ENCODE results near the gene FIBIN. TPM values are rescaled to one million over a fixed set of nuclear protein-coding genes. Genes with fewer than 3 reads are reported as not detected.
A peak's percentile ranks its signal among the peaks of the same experiment; 100 is the strongest.
"Not testable (repeated sequence)": the region's sequence is repeated elsewhere in the genome, so short reads cannot be mapped to it uniquely, and the experiment has no call there.

The FIBIN gene
- total RNA-seq, 1 experiment from 2014 or later, result 2.6 TPM

DNA sequence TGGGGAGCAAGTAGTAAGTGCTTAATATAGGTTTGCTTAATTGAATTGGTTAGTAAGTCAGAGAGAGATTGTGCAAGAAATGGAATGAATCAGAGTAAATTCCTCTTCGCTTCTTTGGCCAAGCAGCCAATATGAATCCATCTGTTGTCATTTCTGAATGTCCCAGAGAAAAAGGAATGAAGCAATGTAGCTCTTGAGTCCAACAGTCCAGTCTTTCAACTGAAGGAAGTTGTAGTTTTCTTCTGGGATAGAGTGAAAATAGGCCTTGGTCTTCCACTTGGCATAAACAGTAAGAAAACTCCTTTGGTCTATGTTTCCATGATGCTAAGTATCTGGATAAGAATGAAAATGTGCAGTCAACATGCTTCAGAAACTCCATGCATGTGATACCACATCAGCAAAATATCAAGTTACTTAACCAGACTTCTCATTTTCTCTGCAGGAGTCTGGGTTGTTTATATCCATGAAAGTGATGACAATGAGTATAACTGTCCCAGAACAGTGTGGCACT, 1.8 kb upstream of the FIBIN start:
- no peak overlapping the region for H3K27ac ChIP-seq
- H3K9me3 ChIP-seq (replicated peaks), result no peaks in the 10 kb centered on the region
- H3K36me3 ChIP-seq, result no peaks in the 10 kb centered on the region
- no peaks in the 10 kb centered on the region for H3K27me3 ChIP-seq (replicated peaks)
- no peak for DNase-seq (ENCODE audit: low read depth in 1 of 2, low spot score in 2 of 2)
- H3K4me1 ChIP-seq (replicated peaks), result peaks cover 15% of the 10 kb centered on the region; the same call in 1 of the 2 replicates
- H3K4me3 ChIP-seq, result no peak overlapping the region

DNA sequence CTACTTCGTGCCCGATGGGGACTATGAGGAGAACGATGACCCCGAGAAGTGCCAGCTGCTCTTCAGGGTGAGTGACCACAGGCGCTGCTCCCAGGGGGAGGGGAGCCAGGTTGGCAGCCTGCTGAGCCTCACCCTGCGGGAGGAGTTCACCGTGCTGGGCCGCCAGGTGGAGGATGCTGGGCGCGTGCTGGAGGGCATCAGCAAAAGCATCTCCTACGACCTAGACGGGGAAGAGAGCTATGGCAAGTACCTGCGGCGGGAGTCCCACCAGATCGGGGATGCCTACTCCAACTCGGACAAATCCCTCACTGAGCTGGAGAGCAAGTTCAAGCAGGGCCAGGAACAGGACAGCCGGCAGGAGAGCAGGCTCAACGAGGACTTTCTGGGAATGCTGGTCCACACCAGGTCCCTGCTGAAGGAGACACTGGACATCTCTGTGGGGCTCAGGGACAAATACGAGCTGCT, 751 bp downstream of the FIBIN start:
- peak overlapping the region; percentile 33 for H3K4me3 ChIP-seq
- DNase-seq (ENCODE audit: low read depth in 1 of 2, low spot score in 2 of 2), result no peak
- peaks cover 7% of the 10 kb centered on the region; the same call in 1 of the 2 replicates for H3K4me1 ChIP-seq (replicated peaks)
- H3K27me3 ChIP-seq (replicated peaks), result no peaks in the 10 kb centered on the region
- no peaks in the 10 kb centered on the region for H3K9me3 ChIP-seq (replicated peaks)
- H3K36me3 ChIP-seq, result no peaks in the 10 kb centered on the region
- no peak overlapping the region for H3K27ac ChIP-seq

DNA sequence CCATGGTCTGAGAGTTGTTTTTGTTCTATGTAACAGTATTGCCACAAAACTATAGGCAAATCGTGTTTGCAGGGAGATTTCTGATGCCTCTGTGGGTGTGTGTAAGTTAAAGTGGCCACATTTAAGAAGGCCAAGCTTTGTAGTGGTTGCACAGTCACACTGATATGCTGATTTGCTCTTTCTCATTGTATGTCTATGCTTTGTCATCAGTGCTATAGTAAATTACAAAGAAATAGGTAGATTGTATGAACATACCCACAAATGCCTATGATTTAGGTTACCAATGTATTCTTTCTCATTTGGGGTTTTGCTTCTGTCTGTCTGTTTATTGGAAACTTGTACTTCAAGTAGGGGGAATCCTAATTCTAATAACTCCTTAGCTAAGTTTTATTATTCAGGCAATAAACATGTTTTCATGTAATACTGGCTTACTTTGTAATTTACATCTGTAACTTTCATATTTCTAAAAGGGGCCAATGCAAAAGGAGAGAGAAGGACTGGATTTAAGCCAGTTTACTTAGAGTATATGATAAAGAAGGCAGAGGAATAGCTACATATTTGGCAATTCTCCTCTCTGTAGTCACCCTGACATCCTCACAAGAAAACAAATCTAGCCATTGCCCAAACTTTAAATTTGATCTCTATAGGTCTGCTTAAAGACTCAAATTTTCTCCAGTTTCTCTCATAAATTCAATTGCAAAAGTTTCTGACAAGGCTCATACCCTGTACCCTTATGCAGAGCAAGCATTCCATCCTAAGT, 2.0 kb downstream of the FIBIN start:
- Histone ChIP-seq H3K36me3 (no peaks in the 10 kb centered on the region), H3K4me3 (no peak overlapping the region), H3K27ac (no peak overlapping the region), H3K4me1 (replicated peaks) (peaks cover 7% of the 10 kb centered on the region; the same call in 1 of the 2 replicates), H3K27me3 (replicated peaks) (no peaks in the 10 kb centered on the region), H3K9me3 (replicated peaks) (no peaks in the 10 kb centered on the region)
- no peak for DNase-seq (ENCODE audit: low read depth in 1 of 2, low spot score in 2 of 2)

DNA sequence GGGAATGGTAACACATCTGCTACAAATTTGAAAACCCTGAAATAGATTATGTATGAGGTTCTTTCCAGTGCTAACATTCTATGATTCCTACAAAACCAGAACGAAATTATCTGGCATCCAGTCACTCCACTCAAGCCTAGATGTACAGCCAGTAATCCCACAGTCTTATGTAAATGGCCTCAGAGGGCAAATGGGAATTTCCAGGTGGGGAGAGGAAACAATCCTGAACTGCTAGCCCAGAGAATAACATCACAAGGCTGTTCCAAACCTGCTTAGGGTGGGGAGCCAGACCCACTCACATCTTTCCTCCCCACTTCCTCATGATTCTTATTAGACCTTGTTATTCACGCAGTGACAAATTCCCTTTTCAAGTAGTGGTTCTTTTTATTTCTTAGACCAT, 3.5 kb downstream of the FIBIN start:
- no peak for DNase-seq (ENCODE audit: low read depth in 1 of 2, low spot score in 2 of 2)
- Histone ChIP-seq H3K36me3 (no peaks in the 10 kb centered on the region), H3K9me3 (replicated peaks) (no peaks in the 10 kb centered on the region), H3K4me3 (no peak overlapping the region), H3K4me1 (replicated peaks) (peaks cover 7% of the 10 kb centered on the region; the same call in 1 of the 2 replicates), H3K27ac (no peak overlapping the region), H3K27me3 (replicated peaks) (no peaks in the 10 kb centered on the region)

DNA sequence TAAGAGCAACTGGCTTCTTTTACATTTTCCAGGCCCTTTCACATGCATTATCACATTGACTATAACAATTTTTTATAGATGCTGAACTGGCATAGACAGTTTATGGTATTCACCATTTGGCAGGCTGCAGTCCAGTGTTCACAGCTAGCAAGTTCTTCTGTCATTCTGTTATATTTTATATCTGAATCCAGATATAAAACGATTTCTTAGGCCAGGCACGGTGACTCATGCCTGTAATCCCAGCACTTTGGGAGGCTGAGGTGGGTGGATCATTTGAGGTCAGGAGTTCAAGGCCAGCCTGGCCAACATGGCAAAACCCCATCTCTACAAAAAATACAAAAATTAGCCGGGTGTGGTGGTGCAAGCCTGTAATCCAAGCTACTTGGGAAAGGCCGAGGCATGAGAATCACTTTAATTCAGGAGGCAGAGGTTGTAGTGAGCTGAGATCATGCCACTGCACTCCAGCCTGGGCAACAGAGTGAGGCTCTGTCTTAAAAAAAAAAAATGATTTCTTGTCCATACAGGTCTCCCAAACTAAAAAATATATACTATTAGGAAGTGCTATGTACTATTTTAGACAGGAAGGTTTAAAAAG, 7.3 kb downstream of the FIBIN start:
- H3K4me1 ChIP-seq (replicated peaks); H3K27ac ChIP-seq; H3K9me3 ChIP-seq (replicated peaks); H3K4me3 ChIP-seq; H3K36me3 ChIP-seq; H3K27me3 ChIP-seq (replicated peaks); DNase-seq (ENCODE audit: low read depth in 1 of 2, low spot score in 2 of 2): not testable (repeated sequence)

DNA sequence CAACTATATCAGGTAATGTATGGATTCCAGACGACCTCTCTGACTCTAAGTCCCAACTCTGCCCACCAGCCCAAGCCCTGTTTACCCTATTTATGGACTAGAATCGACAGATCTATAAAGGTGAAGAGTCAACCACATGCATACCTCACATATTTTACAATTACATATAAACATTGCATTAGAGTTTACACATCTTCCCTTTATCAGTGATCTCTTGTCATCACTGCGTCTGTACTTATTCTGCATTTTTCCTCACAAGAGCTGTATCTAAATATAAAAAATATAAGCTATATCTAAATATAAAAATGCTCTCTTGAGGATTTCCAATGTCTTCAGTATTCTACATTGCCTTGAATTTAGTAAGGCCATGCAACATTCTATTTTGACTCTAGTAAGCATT, 8.5 kb downstream of the FIBIN start:
- DNase-seq (ENCODE audit: low read depth in 1 of 2, low spot score in 2 of 2), result no peak
- Histone ChIP-seq H3K27ac (no peak overlapping the region), H3K4me1 (replicated peaks) (no peaks in the 10 kb centered on the region), H3K27me3 (replicated peaks) (no peaks in the 10 kb centered on the region), H3K36me3 (no peaks in the 10 kb centered on the region), H3K9me3 (replicated peaks) (no peaks in the 10 kb centered on the region), H3K4me3 (no peak overlapping the region)

DNA sequence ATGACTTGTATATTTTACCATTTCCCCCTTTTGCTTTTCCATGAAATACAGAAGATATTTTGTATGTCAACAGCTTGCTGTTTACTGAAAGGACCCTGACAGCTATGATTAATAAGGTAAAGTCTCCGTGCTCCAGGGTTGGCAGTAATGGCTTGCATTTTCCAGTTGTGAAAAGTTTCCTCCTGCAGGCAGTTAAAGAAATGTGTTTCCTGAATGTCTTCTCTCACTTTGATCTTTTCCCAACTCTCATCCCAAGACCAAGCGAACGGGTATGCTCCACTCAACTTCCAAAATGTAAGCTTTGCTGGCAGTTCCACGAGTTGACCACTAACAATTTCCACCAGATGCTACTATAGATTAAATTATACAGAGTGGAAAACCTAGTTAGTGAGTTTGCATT, 8.9 kb downstream of the FIBIN start:
- no peak for DNase-seq (ENCODE audit: low read depth in 1 of 2, low spot score in 2 of 2)
- no peaks in the 10 kb centered on the region for H3K27me3 ChIP-seq (replicated peaks)
- no peaks in the 10 kb centered on the region for H3K4me1 ChIP-seq (replicated peaks)
- no peaks in the 10 kb centered on the region for H3K36me3 ChIP-seq
- H3K9me3 ChIP-seq (replicated peaks), result no peaks in the 10 kb centered on the region
- no peak overlapping the region for H3K4me3 ChIP-seq
- H3K27ac ChIP-seq, result no peak overlapping the region

DNA sequence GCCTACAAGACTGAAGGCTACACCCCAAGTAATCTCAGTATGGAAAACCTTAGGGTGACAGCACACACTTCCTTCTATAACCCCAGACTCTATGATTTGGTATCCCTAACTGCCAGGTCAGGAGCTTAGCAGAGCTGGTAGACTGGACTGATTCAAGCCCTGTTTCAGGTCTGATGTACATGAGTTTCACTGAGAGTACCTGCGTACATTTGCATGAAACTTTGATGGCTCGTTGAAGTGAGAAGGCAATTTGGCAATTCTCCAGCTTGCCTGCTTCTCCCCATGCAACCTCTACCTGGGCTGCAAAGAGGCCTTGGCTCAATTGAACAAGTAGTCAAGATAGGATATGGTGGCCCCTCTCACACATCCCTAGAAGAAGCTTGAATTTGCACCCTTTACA, 10.2 kb downstream of the FIBIN start:
- Histone ChIP-seq H3K4me1 (replicated peaks) (no peaks in the 10 kb centered on the region), H3K9me3 (replicated peaks) (no peaks in the 10 kb centered on the region), H3K27ac (no peak overlapping the region), H3K36me3 (no peaks in the 10 kb centered on the region), H3K27me3 (replicated peaks) (no peaks in the 10 kb centered on the region), H3K4me3 (no peak overlapping the region)
- DNase-seq (ENCODE audit: low read depth in 1 of 2, low spot score in 2 of 2), result no peak

DNA sequence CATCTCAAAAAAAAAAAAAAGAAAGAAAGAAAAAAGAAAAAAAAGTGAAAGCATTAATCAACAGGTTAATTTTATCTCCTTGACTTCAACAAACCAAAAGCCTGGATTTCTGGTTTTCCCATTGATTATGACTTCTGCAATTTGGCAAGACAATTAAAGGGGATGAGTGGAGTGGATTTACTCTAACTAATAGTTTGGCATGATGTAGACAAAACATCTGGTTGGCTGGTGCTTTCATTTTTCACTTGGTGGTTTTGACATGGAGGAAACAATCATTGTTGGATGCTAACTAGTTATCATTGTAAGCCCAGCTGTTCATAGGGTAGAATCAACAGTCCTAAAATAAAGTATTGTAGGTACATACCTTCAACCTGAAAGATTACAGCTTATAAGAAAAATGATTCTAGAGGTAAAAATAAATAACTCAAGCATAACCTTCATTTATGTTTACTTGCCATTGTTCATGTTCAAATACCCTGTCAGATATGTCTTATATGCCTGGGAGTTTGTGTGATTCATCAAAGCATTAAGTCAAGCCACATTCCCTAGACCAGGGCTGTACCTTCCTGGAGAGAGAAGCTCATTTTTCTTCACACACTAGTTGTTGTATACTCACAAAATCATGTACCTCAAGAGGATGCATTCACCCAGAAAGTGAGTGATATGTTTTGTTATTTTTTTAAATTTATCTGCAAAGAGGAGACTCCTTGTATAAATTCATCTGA, 15.1 kb downstream of the FIBIN start:
- Histone ChIP-seq H3K27ac (no peak overlapping the region), H3K4me1 (replicated peaks) (peaks cover 14% of the 10 kb centered on the region), H3K4me3 (no peak overlapping the region), H3K36me3 (no peaks in the 10 kb centered on the region), H3K9me3 (replicated peaks) (no peaks in the 10 kb centered on the region), H3K27me3 (replicated peaks) (no peaks in the 10 kb centered on the region)
- no peak for DNase-seq (ENCODE audit: low read depth in 1 of 2, low spot score in 2 of 2)

DNA sequence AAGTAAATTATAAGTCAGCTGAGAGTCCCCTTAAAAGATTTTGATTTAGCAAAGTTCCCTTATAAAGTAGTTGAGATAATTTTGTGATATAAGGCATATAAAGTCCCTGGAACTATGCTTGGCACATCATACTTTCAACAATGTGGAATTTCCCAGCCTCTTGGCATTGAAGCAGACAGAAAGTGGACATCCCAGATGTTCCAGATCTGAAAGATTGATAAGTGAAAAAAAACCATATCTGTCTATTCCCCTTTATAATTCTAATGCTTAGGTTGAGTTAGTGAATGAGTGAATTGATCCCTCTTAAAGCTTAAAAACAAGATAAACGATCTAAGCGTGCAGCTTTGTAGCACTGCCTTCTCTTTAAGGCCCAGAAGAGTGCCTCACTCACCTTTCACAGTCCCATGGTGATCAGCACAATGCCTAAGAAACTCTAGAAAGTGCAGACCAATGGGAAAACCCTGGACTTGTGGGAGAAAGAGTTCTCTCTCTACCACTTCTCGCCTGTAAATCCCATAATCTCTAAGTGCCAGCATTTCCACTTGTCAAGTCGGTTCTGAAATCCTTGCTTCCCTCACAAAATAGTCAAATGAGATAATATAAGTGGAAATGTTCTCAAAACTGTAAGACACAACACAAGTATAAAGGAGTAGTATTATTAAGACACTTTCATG, 17.8 kb downstream of the FIBIN start:
- H3K36me3 ChIP-seq, result no peaks in the 10 kb centered on the region
- H3K27ac ChIP-seq, result 0 out of 2 replicates have a peak overlapping the region, but pooled peaks have one; percentile 11

DNA sequence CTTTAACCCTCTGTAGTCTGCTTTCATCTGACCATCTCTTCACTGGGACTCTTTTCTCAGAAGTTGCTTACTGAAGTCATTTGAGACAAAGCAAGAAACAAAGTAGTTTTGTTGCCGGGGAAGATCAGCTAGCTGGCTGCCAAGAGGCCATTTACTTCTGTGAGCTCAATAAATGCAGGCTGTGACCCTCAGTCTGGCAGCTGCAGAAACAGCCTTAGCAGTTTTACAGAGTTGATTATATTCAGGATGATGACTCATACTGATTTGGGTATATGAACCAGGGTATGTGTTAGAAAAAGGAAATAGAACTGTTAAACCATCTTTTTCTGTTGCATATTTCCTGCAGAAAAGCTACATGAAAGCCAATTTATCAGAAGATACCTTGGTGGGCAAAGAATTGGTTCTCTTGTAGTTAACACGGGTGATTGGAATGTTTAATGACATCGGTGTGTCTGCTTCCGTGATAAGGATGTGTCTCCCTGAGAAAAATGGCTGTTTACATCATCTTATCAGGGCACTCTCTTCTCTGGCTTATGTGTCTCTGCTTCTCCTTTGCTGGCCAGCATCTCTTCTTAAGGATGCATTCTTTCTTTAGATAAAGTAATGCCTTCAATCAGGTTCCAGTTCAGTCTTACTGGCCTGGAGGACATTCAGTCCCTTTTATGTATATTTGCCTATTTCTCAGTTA, 18.5 kb downstream of the FIBIN start:
- no peaks in the 10 kb centered on the region for H3K27me3 ChIP-seq (replicated peaks)
- no peak overlapping the region for H3K4me3 ChIP-seq
- DNase-seq (ENCODE audit: low read depth in 1 of 2, low spot score in 2 of 2), result peak in 1 of 2 experiments; percentile 63
- H3K36me3 ChIP-seq, result no peaks in the 10 kb centered on the region
- H3K4me1 ChIP-seq (replicated peaks), result peaks cover 14% of the 10 kb centered on the region
- peak overlapping the region; percentile 11; the same call in 1 of the 2 replicates for H3K27ac ChIP-seq
- no peaks in the 10 kb centered on the region for H3K9me3 ChIP-seq (replicated peaks)

More for the DNA sequence above, 17.8 kb downstream of the FIBIN start:
- peaks cover 14% of the 10 kb centered on the region for H3K4me1 ChIP-seq (replicated peaks)
- no peaks in the 10 kb centered on the region for H3K27me3 ChIP-seq (replicated peaks)
- H3K4me3 ChIP-seq, result no peak overlapping the region
- H3K9me3 ChIP-seq (replicated peaks), result no peaks in the 10 kb centered on the region
- DNase-seq (ENCODE audit: low read depth in 1 of 2, low spot score in 2 of 2), result no peak

DNA sequence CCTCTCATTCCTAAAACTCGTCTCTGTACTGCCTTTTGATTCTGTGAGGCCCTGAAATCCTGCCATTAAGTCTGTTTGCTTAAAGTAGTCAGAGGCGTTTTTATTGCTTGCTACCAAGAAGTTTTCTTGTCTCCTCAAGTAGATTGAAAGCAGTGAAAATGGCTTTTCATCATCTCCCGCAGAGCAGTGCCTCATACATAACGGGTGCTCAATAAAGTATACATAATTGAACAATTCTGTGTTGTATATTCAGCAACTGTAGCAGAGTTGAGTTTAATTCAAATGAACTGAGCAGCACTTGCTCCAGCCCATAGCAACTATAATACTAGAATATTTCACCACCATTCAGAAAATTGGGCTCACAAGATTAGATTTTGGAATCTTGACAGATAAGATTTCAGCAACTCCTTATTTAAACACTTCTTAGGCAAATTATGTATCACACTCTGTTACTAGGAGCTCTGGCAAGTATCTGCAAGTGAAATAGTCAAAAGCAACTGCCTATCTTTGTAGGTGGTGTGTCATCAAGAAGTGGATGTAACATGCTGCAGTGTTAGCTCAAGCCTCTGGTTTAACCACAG, 20.0 kb downstream of the FIBIN start:
- Histone ChIP-seq H3K4me3 (no peak overlapping the region), H3K36me3 (no peaks in the 10 kb centered on the region), H3K27ac (no peak overlapping the region), H3K27me3 (replicated peaks) (no peaks in the 10 kb centered on the region), H3K9me3 (replicated peaks) (no peaks in the 10 kb centered on the region), H3K4me1 (replicated peaks) (peaks cover 14% of the 10 kb centered on the region)
- DNase-seq (ENCODE audit: low read depth in 1 of 2, low spot score in 2 of 2), result no peak
